Kidney (tissue), 14 donors: Measurements from ENCODE around the gene NGFR. TPM values are rescaled to one million over a fixed set of nuclear protein-coding genes. Genes with fewer than 3 reads are reported as not detected.

Experiments used
- DNase-seq, 5 donors: peaks; one replicate each; pipeline ENCODE4 v3.0.0-alpha.2; 2013 to 2020
- FAIRE-seq: peaks from 2 replicates; lab custom pipeline; 2012; peaks lifted over from hg19 to GRCh38; lab: Jason Lieb, UNC
- H3K27ac ChIP-seq, 2 donors: one replicate each; pipeline ENCODE4 v1.7.0; 2013; ENCODE audit warnings: low read depth in 2 of 2, low read length in 2 of 2, inconsistent platforms in 1 of 2
- H3K27me3 ChIP-seq: one replicate; pipeline ENCODE4 v1.7.1; 2013; ENCODE audit warnings: low read length, inconsistent platforms; ENCODE audit not compliant: control insufficient read depth, insufficient read depth
- H3K36me3 ChIP-seq, 3 donors: one replicate each; pipeline versions ENCODE4 v1.7.0 to v1.7.1; 2013; ENCODE audit warnings: low read length in 3 of 3, control low read depth in 1 of 3, inconsistent platforms in 1 of 3; ENCODE audit not compliant: insufficient read depth in 3 of 3, control insufficient read depth in 2 of 3
- H3K4me1 ChIP-seq, 3 donors: one replicate each; pipeline versions ENCODE4 v1.7.0 to v1.7.1; 2013; ENCODE audit warnings: low read length in 3 of 3, inconsistent platforms in 1 of 3, low read depth in 1 of 3; ENCODE audit not compliant: control insufficient read depth in 2 of 3, insufficient read depth in 2 of 3
- H3K4me3 ChIP-seq, 3 donors: one replicate each; pipeline versions ENCODE4 v1.7.0 to v1.8.1; 2013; ENCODE audit warnings: low read length in 3 of 3, control low read depth in 1 of 3, inconsistent platforms in 1 of 3
- H3K9ac ChIP-seq, 3 donors: one replicate each; pipeline versions ENCODE4 v1.7.0 to v1.7.1; 2013; ENCODE audit warnings: low read length in 3 of 3, control low read depth in 1 of 3, inconsistent platforms in 1 of 3
- H3K9me3 ChIP-seq, 3 donors: one replicate each; pipeline versions ENCODE4 v1.7.0 to v1.7.1; 2013; ENCODE audit warnings: low read length in 3 of 3, control low read depth in 1 of 3, inconsistent platforms in 1 of 3; ENCODE audit not compliant: control insufficient read depth in 2 of 3, insufficient read depth in 1 of 3
- intact Hi-C: fragments of 100-400 bp; cut with DNase I; formaldehyde crosslinking; loops from one replicate; pipeline ENCODE4 v1.11.1; 2022
- polyA plus RNA-seq: library from polyadenylated mRNA; stranded (reverse); fragments of 350-450 nt; fragmentation: Illumina TruSeq; extraction: RNeasy Lipid Tissue Mini Kit (QIAGEN cat#74804); gene quantifications from one replicate; pipeline ENCODE4 v1.2.3, GENCODE V29; 2014; ENCODE audit warnings: low read depth, low replicate concordance; ENCODE audit not compliant: insufficient read depth
- total RNA-seq: library from RNA; stranded (reverse); fragmentation: NEBNext Ultra II Directional; extraction: Animal tissue kit (Norgen Biotek cat#: 25700); gene quantifications from one replicate; pipeline ENCODE4 v1.2.1, GENCODE V29; 2021
- TF ChIP-seq, protein P1 (sequence below): IDR thresholded peaks from 3 replicates; pipeline ENCODE4 v1.5.1; 2012; ENCODE audit warnings: mild to moderate bottlenecking, moderate library complexity, borderline replicate concordance; ENCODE audit not compliant: insufficient read depth; ENCODE audit errors: extremely low read depth
- donor health status: control.
- donor health status: control.
- donor health status: control.
- donor health status: control.
- donor health status: control.
- donor health status: DM: yes; HTN: yes; CAD: no.
- donor health status: Normal renal cell carcinoma (clear cell type).

Gene NGFR
- total and polyA plus RNA-seq, 2 donors from 2014 or later = 9.4 to 13.2 TPM

DNA sequence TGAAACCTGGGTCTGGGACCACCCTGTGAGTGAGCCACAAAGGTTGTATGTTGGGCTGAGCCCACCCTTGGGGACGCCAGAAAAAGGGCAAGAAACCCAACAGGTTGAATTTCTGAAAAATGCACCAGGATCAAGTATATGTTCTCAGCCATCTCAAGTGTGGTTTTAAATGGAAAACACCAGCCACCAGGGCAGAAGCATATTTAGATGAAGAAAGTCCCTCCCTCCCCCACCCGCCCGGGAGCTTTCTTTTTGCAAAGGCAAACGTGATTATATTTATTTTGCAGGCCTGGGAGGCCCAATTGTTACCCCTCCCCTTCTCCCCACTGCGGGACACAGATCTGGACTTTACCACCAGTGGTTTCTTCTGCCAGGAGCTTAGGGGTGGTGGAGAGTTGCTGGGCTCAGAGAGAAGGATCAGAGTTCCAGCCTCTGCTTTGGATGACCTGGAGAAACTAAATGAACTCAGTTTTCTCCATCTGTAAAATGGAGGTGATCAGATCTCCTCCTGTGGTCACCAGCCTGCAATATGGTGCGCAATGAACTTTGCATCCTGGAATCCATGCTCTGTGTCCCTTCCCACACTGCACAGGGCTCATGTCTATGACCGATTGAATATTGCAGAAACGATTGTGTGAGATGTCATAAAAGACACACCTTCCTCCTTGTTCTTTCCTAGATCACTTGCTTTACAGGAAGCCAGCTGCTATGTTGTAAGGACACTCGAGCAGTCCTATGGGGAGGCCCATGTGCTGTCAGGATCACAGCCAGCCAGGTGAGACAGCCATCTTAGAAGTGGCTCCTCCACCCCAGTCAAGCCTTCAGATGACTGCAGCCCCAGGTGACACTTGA is 21.0 kb upstream of the NGFR start:
- Histone ChIP-seq H3K9me3 (peaks cover 0 to 3% (median 2%) of the 10 kb centered on the region in 3 donors), H3K27me3 (peaks cover 4% of the 10 kb centered on the region), H3K36me3 (no peaks in the 10 kb centered on the region), H3K4me3 (no peak overlapping the region), H3K9ac (no peak overlapping the region), H3K4me1 (peaks cover 0 to 7% (median 0%) of the 10 kb centered on the region in 3 donors), H3K27ac (no peak overlapping the region)
- TF ChIP-seq, protein P1, sequence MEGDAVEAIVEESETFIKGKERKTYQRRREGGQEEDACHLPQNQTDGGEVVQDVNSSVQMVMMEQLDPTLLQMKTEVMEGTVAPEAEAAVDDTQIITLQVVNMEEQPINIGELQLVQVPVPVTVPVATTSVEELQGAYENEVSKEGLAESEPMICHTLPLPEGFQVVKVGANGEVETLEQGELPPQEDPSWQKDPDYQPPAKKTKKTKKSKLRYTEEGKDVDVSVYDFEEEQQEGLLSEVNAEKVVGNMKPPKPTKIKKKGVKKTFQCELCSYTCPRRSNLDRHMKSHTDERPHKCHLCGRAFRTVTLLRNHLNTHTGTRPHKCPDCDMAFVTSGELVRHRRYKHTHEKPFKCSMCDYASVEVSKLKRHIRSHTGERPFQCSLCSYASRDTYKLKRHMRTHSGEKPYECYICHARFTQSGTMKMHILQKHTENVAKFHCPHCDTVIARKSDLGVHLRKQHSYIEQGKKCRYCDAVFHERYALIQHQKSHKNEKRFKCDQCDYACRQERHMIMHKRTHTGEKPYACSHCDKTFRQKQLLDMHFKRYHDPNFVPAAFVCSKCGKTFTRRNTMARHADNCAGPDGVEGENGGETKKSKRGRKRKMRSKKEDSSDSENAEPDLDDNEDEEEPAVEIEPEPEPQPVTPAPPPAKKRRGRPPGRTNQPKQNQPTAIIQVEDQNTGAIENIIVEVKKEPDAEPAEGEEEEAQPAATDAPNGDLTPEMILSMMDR = no peak
- no peak for DNase-seq
- intact Hi-C loops = no loop called here
- FAIRE-seq = no peak

DNA sequence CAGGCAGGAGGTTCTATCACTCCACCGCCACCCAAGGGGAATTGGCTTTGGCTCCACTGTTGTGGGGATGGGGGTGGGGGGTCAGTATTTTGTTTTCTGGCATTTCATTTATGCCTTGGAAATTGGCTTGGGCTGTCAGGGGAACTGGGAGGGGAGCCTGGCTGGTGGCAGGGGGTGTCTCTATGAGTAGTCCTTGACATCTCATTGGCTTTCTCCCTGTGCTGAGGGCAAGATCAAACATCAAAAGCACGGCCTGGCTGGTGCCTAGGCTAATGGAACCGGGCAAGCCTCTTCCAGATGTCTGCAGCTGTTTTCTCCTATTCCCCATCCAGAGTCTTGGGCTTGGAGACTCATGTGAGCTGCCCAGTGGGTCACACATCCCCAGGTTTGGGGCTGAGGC is 17.4 kb upstream of the NGFR start:
- intact Hi-C loops = no loop called here
- no peak for FAIRE-seq
- Histone ChIP-seq H3K27ac (no peak overlapping the region), H3K4me1 (no peaks in the 10 kb centered on the region), H3K27me3 (no peaks in the 10 kb centered on the region), H3K9ac (no peak overlapping the region), H3K9me3 (peaks cover 0 to 3% (median 2%) of the 10 kb centered on the region in 3 donors), H3K36me3 (no peaks in the 10 kb centered on the region), H3K4me3 (no peak overlapping the region)
- TF ChIP-seq, protein P1 = no peak
- DNase-seq = no peak

DNA sequence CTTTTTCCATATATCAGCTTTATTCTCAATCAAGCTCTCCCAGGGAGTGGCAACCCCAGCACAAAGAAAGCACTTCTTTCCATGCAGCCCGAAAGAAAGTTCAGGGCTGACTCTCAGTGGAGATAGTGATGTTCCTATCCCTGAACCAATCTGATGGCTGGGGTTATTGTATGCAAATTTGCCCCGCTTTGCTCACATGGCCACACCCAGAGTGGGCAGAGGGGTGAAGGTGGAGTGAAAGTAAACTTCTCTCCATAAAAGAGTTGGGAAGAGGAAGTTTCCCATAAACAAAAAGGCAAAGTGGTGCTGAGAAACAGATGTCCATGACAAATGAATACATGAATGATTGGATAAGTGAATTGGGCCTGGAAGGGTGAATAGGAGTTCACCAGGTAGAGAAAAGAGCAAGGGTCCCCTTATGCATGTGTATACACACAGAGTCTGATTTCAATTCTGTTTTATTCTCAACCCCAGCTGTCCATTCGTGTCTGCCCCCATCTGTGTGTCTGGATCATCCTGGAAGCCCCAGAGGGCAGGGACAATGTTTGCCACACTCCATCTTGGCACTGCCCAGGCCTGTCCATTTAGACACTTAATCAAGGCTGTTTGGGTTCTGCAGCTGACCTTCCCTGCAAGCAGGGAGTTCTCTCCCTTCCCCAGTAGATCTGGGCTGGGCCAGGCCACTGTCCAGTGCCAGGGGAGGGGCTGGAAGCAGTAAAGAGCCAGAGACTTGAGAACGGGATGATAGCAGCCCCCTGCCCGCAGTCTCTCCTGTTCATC is 14.1 kb upstream of the NGFR start:
- DNase-seq = no peak
- Histone ChIP-seq H3K9ac (no peak overlapping the region), H3K36me3 (no peaks in the 10 kb centered on the region), H3K27me3 (no peaks in the 10 kb centered on the region), H3K4me1 (no peaks in the 10 kb centered on the region), H3K9me3 (no peaks in the 10 kb centered on the region), H3K27ac (no peak overlapping the region), H3K4me3 (no peak overlapping the region)
- intact Hi-C loops = no loop called here
- TF ChIP-seq, protein P1 = no peak
- FAIRE-seq = no peak
